HG03571 (cell line): ENCODE data around the gene FHIT.

Experiments used
- ATAC-seq: cut with Tn5 transposase; IDR thresholded peaks from one replicate; pipeline ENCODE4 v1.9.1; 2021; ENCODE audit not compliant: unreplicated experiment

FHIT gene

GRCh38 chr3:59925946-59926345 lies 1325.3 kb downstream of the FHIT start:
- ATAC-seq, result no peak

- no peak for ATAC-seq
Measured at GRCh38 chr3:59922192-59922591, 1329.1 kb downstream of the FHIT start.

GRCh38 chr3:59920822-59921221 lies 1330.4 kb downstream of the FHIT start:
- no peak for ATAC-seq

GRCh38 chr3:59919586-59919985 lies 1331.7 kb downstream of the FHIT start:
- no peak for ATAC-seq

- no peak for ATAC-seq
Measured at GRCh38 chr3:59914251-59914650, 1337.0 kb downstream of the FHIT start.

- ATAC-seq, result no peak
Measured at GRCh38 chr3:59913645-59914044, 1337.6 kb downstream of the FHIT start.

GRCh38 chr3:59908701-59909100 lies 1342.6 kb downstream of the FHIT start:
- ATAC-seq, result no peak

GRCh38 chr3:59908280-59908679 lies 1343.0 kb downstream of the FHIT start:
- ATAC-seq, result no peak

GRCh38 chr3:59904296-59904695 lies 1347.0 kb downstream of the FHIT start:
- no peak for ATAC-seq

GRCh38 chr3:59899061-59899460 lies 1352.2 kb downstream of the FHIT start:
- no peak for ATAC-seq

GRCh38 chr3:59895972-59896371 lies 1355.3 kb downstream of the FHIT start:
- no peak for ATAC-seq

- ATAC-seq, result no peak
Measured at GRCh38 chr3:59894425-59895121, 1356.7 kb downstream of the FHIT start.

- ATAC-seq, result no peak
Measured at GRCh38 chr3:59890639-59891038, 1360.6 kb downstream of the FHIT start.

GRCh38 chr3:59886790-59887189 lies 1364.5 kb downstream of the FHIT start:
- no peak for ATAC-seq

GRCh38 chr3:59885899-59886400 lies 1365.3 kb downstream of the FHIT start:
- ATAC-seq, result no peak

GRCh38 chr3:59885101-59885500 lies 1366.2 kb downstream of the FHIT start:
- no peak for ATAC-seq

- no peak for ATAC-seq
Measured at GRCh38 chr3:59884409-59884808, 1366.8 kb downstream of the FHIT start.

- no peak for ATAC-seq
Measured at GRCh38 chr3:59882746-59883145, 1368.5 kb downstream of the FHIT start.

GRCh38 chr3:59880717-59881116 lies 1370.5 kb downstream of the FHIT start:
- ATAC-seq, result no peak

GRCh38 chr3:59879031-59879581 lies 1372.1 kb downstream of the FHIT start:
- no peak for ATAC-seq

GRCh38 chr3:59878038-59878427 lies 1373.2 kb downstream of the FHIT start:
- ATAC-seq, result no peak

- ATAC-seq, result no peak
Measured at GRCh38 chr3:59877263-59878037, 1373.8 kb downstream of the FHIT start.
